Activated CD4-positive, alpha-beta T cell treated with anti-CD3 and anti-CD28 coated beads, Interleukin-2, amount 10 ng/mL, durations not matched to agents 24 days and 14 days (primary cell): Measurements from ENCODE around the gene SORCS2. TPM values are rescaled to one million over a fixed set of nuclear protein-coding genes. Genes with fewer than 3 reads are reported as not detected.

Source experiments
- DNase-seq: peaks from one replicate; pipeline ENCODE4 v3.0.0; 2022
- H3K27ac Mint-ChIP-seq: one replicate; pipeline ENCODE4 v1.8.0; 2022; ENCODE audit warnings: mild to moderate bottlenecking, mixed read lengths
- H3K27me3 Mint-ChIP-seq: one replicate; pipeline ENCODE4 v1.8.0; 2022; ENCODE audit warnings: mixed read lengths
- H3K36me3 Mint-ChIP-seq: one replicate; pipeline ENCODE4 v1.8.0; 2022; ENCODE audit warnings: low read depth, mild to moderate bottlenecking, mixed read lengths
- H3K4me1 Mint-ChIP-seq: one replicate; pipeline ENCODE4 v1.8.0; 2021; ENCODE audit warnings: mixed read lengths
- H3K4me3 Mint-ChIP-seq: one replicate; pipeline ENCODE4 v1.8.0; 2022; ENCODE audit warnings: mild to moderate bottlenecking, moderate library complexity, mixed read lengths
- H3K9me3 Mint-ChIP-seq: one replicate; pipeline ENCODE4 v1.8.0; 2021; ENCODE audit warnings: mixed read lengths
- intact Hi-C: fragments of 100-400 bp; cut with micrococcal nuclease; formaldehyde crosslinking; loops from one replicate; pipeline ENCODE4 v1.15.1; 2023
- total RNA-seq: library from RNA; stranded (reverse); gene quantifications from 2 replicates; pipeline ENCODE4 v1.2.3, GENCODE V29; 2022

SORCS2 gene
- total RNA-seq, 1 donor from 2014 or later: not detected

- peaks cover 11% of the 10 kb centered on the region for H3K4me1 Mint-ChIP-seq
- intact Hi-C loops: no loop called here
Observed at GRCh38 chr4:7521666-7522065, 329.3 kb downstream of the SORCS2 start.

GRCh38 chr4:7522452-7523220 lies 330.3 kb downstream of the SORCS2 start:
- Mint-ChIP-seq H3K27me3 (peaks cover 18% of the 10 kb centered on the region), H3K36me3 (no peaks in the 10 kb centered on the region), H3K9me3 (no peaks in the 10 kb centered on the region), H3K27ac (no peak overlapping the region), H3K4me3 (no peak overlapping the region), H3K4me1 (peaks cover 11% of the 10 kb centered on the region)
- no peak for DNase-seq
- intact Hi-C loops: no loop called here

More at GRCh38 chr4:7521666-7522065, 329.3 kb downstream of the SORCS2 start:
- Mint-ChIP-seq H3K9me3 (no peaks in the 10 kb centered on the region), H3K27me3 (peaks cover 22% of the 10 kb centered on the region), H3K27ac (no peak overlapping the region), H3K4me3 (no peak overlapping the region), H3K36me3 (no peaks in the 10 kb centered on the region)
- DNase-seq: no peak

DNA sequence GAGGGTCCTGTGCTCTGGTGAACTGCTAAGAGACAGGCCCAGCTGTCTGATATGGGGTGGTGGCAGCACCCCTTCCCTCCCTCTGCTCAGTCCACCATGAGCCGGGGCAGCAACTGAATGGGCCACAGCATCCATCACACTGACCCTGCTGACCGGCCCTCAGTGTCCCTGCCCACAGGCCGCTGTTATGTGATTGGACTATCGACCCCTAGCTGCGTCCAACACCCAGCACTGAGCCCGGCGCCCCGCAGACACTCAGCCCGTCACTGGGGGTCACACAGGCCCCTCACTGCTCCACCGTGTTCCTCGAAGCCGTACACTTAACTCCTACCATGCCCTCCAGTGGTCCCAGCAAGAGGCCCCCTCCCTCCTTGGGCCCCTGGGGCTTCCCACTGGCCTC lies 331.2 kb downstream of the SORCS2 start:
- H3K27ac Mint-ChIP-seq: no peak overlapping the region
- H3K36me3 Mint-ChIP-seq: no peaks in the 10 kb centered on the region
- intact Hi-C loops: no loop called here
- no peaks in the 10 kb centered on the region for H3K9me3 Mint-ChIP-seq
- H3K27me3 Mint-ChIP-seq: peaks cover 18% of the 10 kb centered on the region
- peak overlapping the region; percentile 62 for H3K4me3 Mint-ChIP-seq
- DNase-seq: no peak
- peaks cover 11% of the 10 kb centered on the region for H3K4me1 Mint-ChIP-seq

DNA sequence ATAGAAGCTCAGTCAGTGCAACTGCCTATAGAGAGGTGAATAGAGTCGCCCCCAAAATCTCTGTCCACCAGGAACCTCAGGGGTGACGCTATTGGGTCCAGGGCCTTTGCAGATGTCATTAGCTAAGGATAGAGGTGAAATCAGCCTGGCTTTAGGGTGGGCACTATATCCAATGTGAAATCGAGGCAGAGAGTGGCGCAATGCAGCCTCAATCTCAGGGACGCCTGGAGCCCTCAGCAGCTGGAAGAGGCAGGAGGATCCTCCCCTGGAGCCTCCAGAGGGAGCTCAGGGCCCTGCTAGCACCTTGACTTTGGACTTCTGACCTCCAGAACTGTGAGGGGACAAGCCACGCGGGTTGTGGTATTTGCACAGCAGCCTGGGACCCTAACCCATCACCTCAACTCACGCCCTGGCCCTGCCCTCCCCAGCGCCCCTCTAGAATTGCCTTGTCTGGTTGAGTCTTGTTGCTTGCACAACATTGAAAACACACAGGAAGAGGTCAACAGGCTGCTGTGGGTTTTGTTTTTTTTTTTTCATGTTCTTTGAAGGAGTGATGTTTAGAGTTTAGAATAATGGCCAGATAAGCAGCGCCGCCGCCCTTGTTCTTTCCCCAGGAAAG lies 331.8 kb downstream of the SORCS2 start:
- peak; percentile 66 for DNase-seq
- intact Hi-C loops: no loop called here
- H3K36me3 Mint-ChIP-seq: no peaks in the 10 kb centered on the region
- peaks cover 18% of the 10 kb centered on the region for H3K27me3 Mint-ChIP-seq
- peak overlapping the region; percentile 62 for H3K4me3 Mint-ChIP-seq
- H3K27ac Mint-ChIP-seq: no peak overlapping the region
- H3K9me3 Mint-ChIP-seq: no peaks in the 10 kb centered on the region
- peaks cover 11% of the 10 kb centered on the region for H3K4me1 Mint-ChIP-seq

GRCh38 chr4:7524843-7525242 lies 332.5 kb downstream of the SORCS2 start:
- Mint-ChIP-seq H3K9me3 (no peaks in the 10 kb centered on the region), H3K36me3 (no peaks in the 10 kb centered on the region), H3K4me1 (peaks cover 11% of the 10 kb centered on the region), H3K27me3 (peaks cover 14% of the 10 kb centered on the region), H3K4me3 (peak overlapping the region; percentile 62), H3K27ac (no peak overlapping the region)
- DNase-seq: no peak
- intact Hi-C loops: no loop called here

- no peak overlapping the region for H3K27ac Mint-ChIP-seq
- no peak for DNase-seq
- no peaks in the 10 kb centered on the region for H3K9me3 Mint-ChIP-seq
- no peaks in the 10 kb centered on the region for H3K36me3 Mint-ChIP-seq
- intact Hi-C loops: no loop called here
- H3K4me1 Mint-ChIP-seq: peaks cover 11% of the 10 kb centered on the region
- peaks cover 10% of the 10 kb centered on the region for H3K27me3 Mint-ChIP-seq
- H3K4me3 Mint-ChIP-seq: no peak overlapping the region
Observed at GRCh38 chr4:7526491-7526890, 334.2 kb downstream of the SORCS2 start.

DNA sequence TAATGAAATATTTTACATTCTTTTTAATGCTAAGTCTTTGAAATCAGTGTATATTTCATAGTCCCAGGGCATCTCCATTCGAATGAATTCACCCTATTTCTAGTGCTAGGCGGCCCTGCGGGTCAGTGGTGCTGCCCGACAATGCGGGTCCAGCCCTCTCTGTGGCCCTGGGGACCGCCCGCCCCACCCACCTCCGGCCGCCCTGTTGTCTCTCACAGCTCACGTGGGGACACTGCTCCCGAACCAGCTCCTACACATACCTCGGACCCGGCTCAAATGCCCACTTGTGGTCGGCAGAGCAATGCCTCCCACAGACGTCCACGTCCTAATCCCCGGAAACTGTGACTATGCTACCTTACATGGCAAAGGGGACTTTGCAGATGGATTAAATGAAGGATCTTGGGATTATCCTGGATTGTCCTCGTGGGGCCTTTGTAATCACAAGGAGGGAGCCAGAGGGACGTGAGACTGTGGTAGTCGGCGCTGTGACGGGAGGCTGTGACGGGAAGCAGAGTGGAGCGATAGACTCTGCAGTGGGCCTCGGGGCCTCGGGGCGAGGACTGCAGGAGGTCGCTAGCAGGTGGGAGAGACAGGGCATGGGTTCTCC lies 334.7 kb downstream of the SORCS2 start:
- no peak overlapping the region for H3K4me3 Mint-ChIP-seq
- DNase-seq: no peak
- H3K4me1 Mint-ChIP-seq: peaks cover 11% of the 10 kb centered on the region
- no peaks in the 10 kb centered on the region for H3K36me3 Mint-ChIP-seq
- H3K27ac Mint-ChIP-seq: no peak overlapping the region
- intact Hi-C loops: no loop called here
- peaks cover 9% of the 10 kb centered on the region for H3K27me3 Mint-ChIP-seq
- H3K9me3 Mint-ChIP-seq: no peaks in the 10 kb centered on the region

GRCh38 chr4:7529368-7530080 lies 337.2 kb downstream of the SORCS2 start:
- no peak for DNase-seq
- H3K4me3 Mint-ChIP-seq: no peak overlapping the region
- peaks cover 6% of the 10 kb centered on the region for H3K4me1 Mint-ChIP-seq
- peaks cover 5% of the 10 kb centered on the region for H3K27me3 Mint-ChIP-seq
- no peaks in the 10 kb centered on the region for H3K36me3 Mint-ChIP-seq
- H3K27ac Mint-ChIP-seq: no peak overlapping the region
- intact Hi-C loops: no loop called here
- H3K9me3 Mint-ChIP-seq: no peaks in the 10 kb centered on the region

DNA sequence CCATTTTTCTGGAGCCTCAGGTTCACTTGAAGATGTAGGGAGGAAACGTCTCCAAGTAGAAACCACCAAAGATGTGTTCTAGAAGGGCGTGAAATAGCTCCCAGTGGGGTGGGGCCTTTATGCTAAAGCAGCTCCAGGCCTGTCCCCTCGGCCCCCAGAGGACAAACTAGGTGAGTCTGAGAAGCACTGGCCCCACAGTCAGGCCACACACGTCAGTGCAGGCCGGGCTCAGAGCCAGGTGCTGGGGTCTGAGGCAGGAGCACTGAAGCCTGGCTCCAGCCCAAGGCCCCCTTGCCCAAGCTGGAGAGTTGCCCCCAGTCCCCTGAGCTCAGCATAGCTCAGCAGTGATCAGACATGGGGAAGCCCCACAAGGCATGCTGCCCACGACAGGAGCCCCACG lies 337.7 kb downstream of the SORCS2 start:
- H3K27me3 Mint-ChIP-seq: peaks cover 2% of the 10 kb centered on the region
- intact Hi-C loops: no loop called here

GRCh38 chr4:7530932-7531639 lies 338.7 kb downstream of the SORCS2 start:
- Mint-ChIP-seq H3K36me3 (no peaks in the 10 kb centered on the region), H3K9me3 (no peaks in the 10 kb centered on the region), H3K4me1 (no peaks in the 10 kb centered on the region), H3K27ac (no peak overlapping the region), H3K4me3 (no peak overlapping the region), H3K27me3 (no peaks in the 10 kb centered on the region)
- no peak for DNase-seq
- intact Hi-C loops: no loop called here

More for the DNA sequence above, 337.7 kb downstream of the SORCS2 start:
- Mint-ChIP-seq H3K27ac (no peak overlapping the region), H3K9me3 (no peaks in the 10 kb centered on the region), H3K36me3 (no peaks in the 10 kb centered on the region), H3K4me1 (no peaks in the 10 kb centered on the region), H3K4me3 (no peak overlapping the region)
- no peak for DNase-seq

GRCh38 chr4:7531640-7531994 lies 339.3 kb downstream of the SORCS2 start:
- Mint-ChIP-seq H3K4me1 (no peaks in the 10 kb centered on the region), H3K27me3 (no peaks in the 10 kb centered on the region), H3K36me3 (no peaks in the 10 kb centered on the region), H3K27ac (no peak overlapping the region), H3K4me3 (no peak overlapping the region), H3K9me3 (no peaks in the 10 kb centered on the region)
- intact Hi-C loops: no loop called here
- DNase-seq: no peak

- DNase-seq: no peak
- intact Hi-C loops: no loop called here
- no peak overlapping the region for H3K27ac Mint-ChIP-seq
- no peaks in the 10 kb centered on the region for H3K27me3 Mint-ChIP-seq
- no peaks in the 10 kb centered on the region for H3K9me3 Mint-ChIP-seq
- no peaks in the 10 kb centered on the region for H3K36me3 Mint-ChIP-seq
- no peaks in the 10 kb centered on the region for H3K4me1 Mint-ChIP-seq
- H3K4me3 Mint-ChIP-seq: no peak overlapping the region
Observed at GRCh38 chr4:7532043-7532442, 339.7 kb downstream of the SORCS2 start.

GRCh38 chr4:7533267-7533666 lies 340.9 kb downstream of the SORCS2 start:
- no peak for DNase-seq
- Mint-ChIP-seq H3K36me3 (no peaks in the 10 kb centered on the region), H3K4me1 (no peaks in the 10 kb centered on the region), H3K9me3 (no peaks in the 10 kb centered on the region), H3K27ac (no peak overlapping the region), H3K4me3 (no peak overlapping the region), H3K27me3 (no peaks in the 10 kb centered on the region)
- intact Hi-C loops: no loop called here
